DMS114 treated with DMSO at 0.1 percent for 48 hours (cell line): ENCODE data around the gene DIPK1C.

Experiments
- DNase-seq: peaks from one replicate; lab custom pipeline; 2025; ENCODE audit not compliant: unreplicated experiment; lab: John Stamatoyannopoulos, UW

The DIPK1C gene

DNA sequence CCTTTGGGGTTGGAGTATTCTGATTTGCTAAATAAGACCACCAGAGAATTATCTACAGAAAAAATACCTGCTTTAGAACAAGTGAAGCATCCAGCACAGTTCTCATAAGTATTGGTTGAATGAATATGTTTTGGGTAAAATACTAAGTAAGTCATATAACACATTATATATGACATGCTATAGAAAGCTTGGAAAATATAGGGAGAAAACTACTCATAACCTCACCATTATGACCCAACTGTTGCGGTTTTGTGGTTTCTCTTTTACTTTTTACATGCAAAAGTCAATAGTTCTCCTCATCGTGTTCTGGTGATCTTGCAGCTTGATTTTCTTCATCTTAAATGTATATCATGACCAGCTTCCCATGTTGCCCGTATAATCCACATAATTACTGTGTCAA lies 66.2 kb downstream of the DIPK1C start:
- no peak for DNase-seq

- no peak for DNase-seq
These were observed 67.1 kb downstream of the DIPK1C start for GRCh38 chr18:74389991-74390390.

DNA sequence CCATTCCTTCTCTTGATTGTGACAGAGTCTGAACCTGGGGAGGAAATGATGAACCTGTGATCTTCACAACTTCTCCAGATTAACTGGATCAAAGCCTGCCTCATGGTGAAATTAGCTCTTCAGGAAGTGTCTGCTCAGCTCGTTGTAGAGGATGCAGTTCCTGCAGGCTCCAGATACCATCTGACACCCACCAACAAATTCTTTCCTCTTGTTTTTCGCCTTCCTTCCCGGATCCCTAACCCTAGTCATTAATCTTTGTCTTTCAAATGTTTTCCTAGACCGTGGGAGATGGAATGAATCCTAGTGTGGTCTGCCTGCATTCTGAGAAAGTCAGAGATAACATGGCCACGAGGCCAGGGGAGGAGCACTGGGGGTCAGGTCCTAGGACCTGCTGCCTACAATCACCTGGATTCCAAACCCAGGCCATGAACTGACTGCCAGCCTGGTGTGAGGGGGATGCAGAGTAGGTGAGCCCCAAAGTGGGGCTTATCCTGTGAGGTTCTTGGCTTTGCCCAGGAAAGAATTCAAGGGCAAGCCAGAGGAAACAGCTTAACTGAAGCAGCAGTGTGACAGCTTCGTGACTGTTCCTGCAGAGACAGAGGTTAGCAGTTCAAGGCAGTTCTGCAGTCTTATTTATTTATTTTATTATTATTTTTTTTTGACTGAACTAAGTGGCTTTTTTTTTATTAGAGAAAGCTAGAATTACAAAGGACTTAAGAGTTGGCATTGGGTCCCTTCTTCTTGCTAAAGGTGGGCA lies 67.8 kb downstream of the DIPK1C start:
- no peak for DNase-seq

- DNase-seq = no peak
These were observed 68.9 kb downstream of the DIPK1C start for GRCh38 chr18:74388227-74388626.

DNA sequence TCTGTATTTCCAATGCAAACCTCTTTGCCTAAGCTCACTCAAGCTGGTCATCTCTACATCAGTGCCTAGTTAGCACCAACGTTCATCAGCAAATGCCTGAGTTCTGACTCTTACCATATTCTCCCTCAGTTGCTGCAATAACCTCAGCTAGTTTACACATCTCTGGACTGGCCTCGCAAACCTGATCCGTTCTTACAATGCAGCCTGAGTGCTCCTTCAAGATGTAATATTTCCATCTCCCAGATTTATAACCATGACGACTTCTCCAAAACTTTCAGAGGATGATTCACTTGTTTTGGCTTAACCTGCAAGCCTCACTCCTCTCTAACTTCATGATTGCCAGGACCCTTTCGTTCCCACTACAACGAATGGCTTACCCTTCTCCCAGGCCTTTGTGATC lies 69.7 kb downstream of the DIPK1C start:
- no peak for DNase-seq
